GM19035 (cell line): ENCODE results near the gene P2RX2.

Source experiments
- ATAC-seq: cut with Tn5 transposase; IDR thresholded peaks from one replicate; pipeline ENCODE4 v1.9.1; 2021; ENCODE audit not compliant: unreplicated experiment

The P2RX2 gene

GRCh38 chr12:132660052-132660451 lies 41.5 kb downstream of the P2RX2 start:
- no peak for ATAC-seq

- no peak for ATAC-seq
Observed at GRCh38 chr12:132660996-132661395, 42.4 kb downstream of the P2RX2 start.

- ATAC-seq: no peak
Observed at GRCh38 chr12:132661972-132662371, 43.4 kb downstream of the P2RX2 start.

- ATAC-seq: no peak
Observed at GRCh38 chr12:132662901-132663755, 44.6 kb downstream of the P2RX2 start.

GRCh38 chr12:132664206-132665148 lies 45.9 kb downstream of the P2RX2 start:
- ATAC-seq: no peak

- no peak for ATAC-seq
Observed at GRCh38 chr12:132665149-132665491, 46.5 kb downstream of the P2RX2 start.

GRCh38 chr12:132665794-132666193 lies 47.2 kb downstream of the P2RX2 start:
- ATAC-seq: no peak

GRCh38 chr12:132668191-132669088 lies 49.9 kb downstream of the P2RX2 start:
- ATAC-seq: no peak

GRCh38 chr12:132669166-132669879 lies 50.7 kb downstream of the P2RX2 start:
- ATAC-seq: no peak
